GM12864 (cell line): Measurements from ENCODE around the gene MYO9B.
A peak's percentile ranks its signal among the peaks of the same experiment; 100 is the strongest.

Experiments
- DNase-seq: peaks from one replicate; pipeline ENCODE4 v3.0.0-alpha.2; 2011; ENCODE audit warnings: low read depth
- H3K4me3 ChIP-seq: 2 replicates; pipeline ENCODE4 v1.5.1; 2011; ENCODE audit warnings: mild to moderate bottlenecking, low read depth, low read length, control low read depth
- CTCF ChIP-seq: IDR thresholded peaks from 2 replicates; pipeline ENCODE4 v1.5.1; 2011; ENCODE audit warnings: low read depth, mild to moderate bottlenecking, moderate library complexity, low read length, control low read depth, inconsistent platforms; ENCODE audit errors: missing control alignments

Gene MYO9B

GRCh38 chr19:17109300-17109699 lies 33.7 kb downstream of the MYO9B start:
- peak overlapping the region; percentile 18 for H3K4me3 ChIP-seq
- TF ChIP-seq CTCF: no peak
- DNase-seq: no peak

GRCh38 chr19:17109962-17110598 lies 34.5 kb downstream of the MYO9B start:
- peak overlapping the region; percentile 22 for H3K4me3 ChIP-seq
- peak; percentile 72 for DNase-seq
- TF ChIP-seq CTCF: no peak

- DNase-seq: no peak
- TF ChIP-seq CTCF: no peak
- H3K4me3 ChIP-seq: peak overlapping the region; percentile 22; the same call in 1 of the 2 replicates
Measured at GRCh38 chr19:17110599-17110966, 35.0 kb downstream of the MYO9B start.

- DNase-seq: no peak
- no peak for TF ChIP-seq CTCF
- H3K4me3 ChIP-seq: no peak overlapping the region
Measured at GRCh38 chr19:17111766-17112165, 36.2 kb downstream of the MYO9B start.

- DNase-seq: no peak
- TF ChIP-seq CTCF: no peak
- no peak overlapping the region for H3K4me3 ChIP-seq
Measured at GRCh38 chr19:17112271-17112670, 36.7 kb downstream of the MYO9B start.

GRCh38 chr19:17112700-17113099 lies 37.1 kb downstream of the MYO9B start:
- no peak for DNase-seq
- no peak for TF ChIP-seq CTCF
- H3K4me3 ChIP-seq: no peak overlapping the region

GRCh38 chr19:17113127-17113785 lies 37.7 kb downstream of the MYO9B start:
- no peak overlapping the region for H3K4me3 ChIP-seq
- DNase-seq: no peak
- TF ChIP-seq CTCF: no peak
